Parathyroid adenoma (tissue), 2 donors: Measurements from ENCODE around the gene SLC22A15.

Experiments used
- H2AFZ ChIP-seq: fragments of 300-600 bp; sonication (generic); one replicate; pipeline ENCODE4 v1.7.0; 2017; ENCODE audit warnings: antibody characterized with exemption, mild to moderate bottlenecking
- H3K27ac ChIP-seq: fragments of 300-600 bp; sonication (generic); one replicate; pipeline ENCODE4 v1.7.0; 2017
- H3K27me3 ChIP-seq: fragments of 300-600 bp; sonication (generic); one replicate; pipeline ENCODE4 v1.7.0; 2017; ENCODE audit warnings: low read length; ENCODE audit not compliant: control insufficient read depth, insufficient read depth
- H3K36me3 ChIP-seq: fragments of 300-600 bp; sonication (generic); one replicate; pipeline ENCODE4 v1.7.0; 2017; ENCODE audit warnings: low read length; ENCODE audit not compliant: control insufficient read depth, insufficient read depth
- H3K4me1 ChIP-seq: fragments of 300-600 bp; sonication (generic); one replicate; pipeline ENCODE4 v1.7.0; 2017; ENCODE audit warnings: control low read depth
- H3K4me2 ChIP-seq: fragments of 300-600 bp; sonication (generic); one replicate; pipeline ENCODE4 v1.7.0; 2017; ENCODE audit warnings: low read length
- H3K4me3 ChIP-seq: fragments of 300-600 bp; sonication (generic); one replicate; pipeline ENCODE4 v1.7.0; 2017; ENCODE audit warnings: low read depth, low read length
- H3K79me2 ChIP-seq: fragments of 300-600 bp; sonication (generic); one replicate; pipeline ENCODE4 v1.7.0; 2017; ENCODE audit warnings: control low read depth
- H3K9ac ChIP-seq: fragments of 300-600 bp; sonication (generic); one replicate; pipeline ENCODE4 v1.7.0; 2017; ENCODE audit warnings: mild to moderate bottlenecking
- H3K9me3 ChIP-seq: fragments of 300-600 bp; sonication (generic); one replicate; pipeline ENCODE4 v1.7.0; 2017; ENCODE audit warnings: low read length; ENCODE audit not compliant: control insufficient read depth
- CTCF ChIP-seq: fragments of 300-600 bp; sonication (generic); IDR thresholded peaks from one replicate; pipeline ENCODE4 v1.7.0; 2017; ENCODE audit warnings: antibody characterized with exemption, mild to moderate bottlenecking
- donor health status: primary hyperparathyroidism.

SLC22A15 gene

DNA sequence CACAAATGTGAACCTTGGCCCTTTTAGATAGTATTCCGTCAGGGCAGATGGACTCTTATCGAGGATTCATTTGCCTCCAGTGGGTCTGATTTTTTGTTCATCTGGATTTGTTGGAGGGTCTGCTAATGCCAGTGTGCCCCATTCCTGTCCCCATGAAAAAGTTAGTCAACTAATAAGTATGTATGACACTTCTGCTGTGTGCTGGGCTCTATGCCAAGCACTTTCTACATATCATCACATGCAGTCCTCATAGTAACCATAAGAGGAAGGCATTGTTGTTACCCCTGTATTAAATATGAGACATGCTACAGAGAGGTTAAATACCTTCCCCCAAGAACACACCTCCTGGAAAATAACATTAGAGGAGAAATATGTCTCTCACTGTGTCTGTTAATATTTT, 88.3 kb downstream of the SLC22A15 start:
- Histone ChIP-seq H3K4me3 (no peak overlapping the region), H3K36me3 (no peaks in the 10 kb centered on the region), H3K4me1 (no peaks in the 10 kb centered on the region), H3K9me3 (no peaks in the 10 kb centered on the region), H2AFZ (no peak overlapping the region), H3K79me2 (no peaks in the 10 kb centered on the region), H3K9ac (no peak overlapping the region), H3K4me2 (no peak overlapping the region), H3K27me3 (no peaks in the 10 kb centered on the region), H3K27ac (no peak overlapping the region)
- TF ChIP-seq CTCF, result no peak

GRCh38 chr1:116066868-116067565, 90.7 kb downstream of the SLC22A15 start:
- TF ChIP-seq CTCF, result no peak
- H3K36me3 ChIP-seq, result no peaks in the 10 kb centered on the region
- H3K4me3 ChIP-seq, result no peak overlapping the region
- H2AFZ ChIP-seq, result no peak overlapping the region
- H3K4me2 ChIP-seq, result no peak overlapping the region
- no peaks in the 10 kb centered on the region for H3K4me1 ChIP-seq
- no peaks in the 10 kb centered on the region for H3K9me3 ChIP-seq
- H3K79me2 ChIP-seq, result no peaks in the 10 kb centered on the region
- H3K27ac ChIP-seq, result no peak overlapping the region
- no peaks in the 10 kb centered on the region for H3K27me3 ChIP-seq
- H3K9ac ChIP-seq, result no peak overlapping the region

DNA sequence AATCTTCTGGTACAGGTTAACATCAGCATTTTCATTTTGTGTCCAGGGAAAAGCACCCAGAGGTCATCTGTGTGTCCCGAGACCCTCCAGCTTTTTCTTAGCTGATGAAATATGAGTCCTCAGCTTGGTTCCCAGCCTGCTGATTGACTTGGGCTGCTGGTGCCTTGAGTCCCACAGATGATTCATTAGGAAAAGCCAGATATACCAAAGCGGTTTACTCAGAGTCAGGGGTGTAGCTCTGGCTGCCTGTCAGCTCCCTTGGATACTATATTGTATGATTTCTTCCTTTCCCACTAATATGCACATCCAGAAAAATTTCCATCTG, 91.2 kb downstream of the SLC22A15 start:
- no peaks in the 10 kb centered on the region for H3K9me3 ChIP-seq
- H3K27ac ChIP-seq, result no peak overlapping the region
- no peak overlapping the region for H3K9ac ChIP-seq

GRCh38 chr1:116075575-116075974, 99.3 kb downstream of the SLC22A15 start:
- no peak overlapping the region for H3K4me3 ChIP-seq
- H3K79me2 ChIP-seq, result no peaks in the 10 kb centered on the region
- H3K36me3 ChIP-seq, result no peaks in the 10 kb centered on the region
- H3K4me2 ChIP-seq, result no peak overlapping the region
- H3K27me3 ChIP-seq, result no peaks in the 10 kb centered on the region
- H3K9ac ChIP-seq, result no peak overlapping the region
- no peak overlapping the region for H2AFZ ChIP-seq
- no peaks in the 10 kb centered on the region for H3K4me1 ChIP-seq
- no peak overlapping the region for H3K27ac ChIP-seq
- TF ChIP-seq CTCF, result no peak
- H3K9me3 ChIP-seq, result no peaks in the 10 kb centered on the region

More for the DNA sequence above, 91.2 kb downstream of the SLC22A15 start:
- H3K27me3 ChIP-seq, result no peaks in the 10 kb centered on the region
- no peaks in the 10 kb centered on the region for H3K4me1 ChIP-seq
- H3K36me3 ChIP-seq, result no peaks in the 10 kb centered on the region
- H3K4me3 ChIP-seq, result no peak overlapping the region
- no peak overlapping the region for H2AFZ ChIP-seq
- TF ChIP-seq CTCF, result no peak
- no peak overlapping the region for H3K4me2 ChIP-seq
- no peaks in the 10 kb centered on the region for H3K79me2 ChIP-seq

DNA sequence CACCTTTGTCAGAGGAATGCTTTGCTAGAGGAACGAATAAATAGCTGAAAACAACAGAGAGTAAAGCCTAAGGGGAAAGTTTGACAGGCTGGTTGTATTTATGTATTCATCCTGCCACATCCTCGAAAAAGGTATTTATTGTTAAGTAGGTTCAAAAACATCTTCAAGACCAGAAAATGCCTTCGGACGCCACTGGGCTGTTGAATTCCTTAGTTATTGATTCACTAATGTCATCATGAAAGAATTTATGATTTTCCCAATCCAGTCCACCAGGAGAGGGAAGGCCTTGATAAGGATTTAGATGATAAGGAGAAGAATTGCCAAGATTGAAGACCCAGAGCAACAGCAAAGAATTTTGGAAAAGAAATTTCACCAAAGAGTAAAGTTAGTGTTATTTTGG, 99.7 kb downstream of the SLC22A15 start:
- no peaks in the 10 kb centered on the region for H3K9me3 ChIP-seq
- no peaks in the 10 kb centered on the region for H3K79me2 ChIP-seq
- no peaks in the 10 kb centered on the region for H3K36me3 ChIP-seq
- no peak overlapping the region for H3K27ac ChIP-seq
- no peak overlapping the region for H2AFZ ChIP-seq
- TF ChIP-seq CTCF, result no peak
- H3K4me3 ChIP-seq, result no peak overlapping the region
- no peaks in the 10 kb centered on the region for H3K4me1 ChIP-seq
- no peak overlapping the region for H3K4me2 ChIP-seq
- H3K27me3 ChIP-seq, result no peaks in the 10 kb centered on the region
- no peak overlapping the region for H3K9ac ChIP-seq
